ENCODE data around the gene WNT3A.

DNA sequence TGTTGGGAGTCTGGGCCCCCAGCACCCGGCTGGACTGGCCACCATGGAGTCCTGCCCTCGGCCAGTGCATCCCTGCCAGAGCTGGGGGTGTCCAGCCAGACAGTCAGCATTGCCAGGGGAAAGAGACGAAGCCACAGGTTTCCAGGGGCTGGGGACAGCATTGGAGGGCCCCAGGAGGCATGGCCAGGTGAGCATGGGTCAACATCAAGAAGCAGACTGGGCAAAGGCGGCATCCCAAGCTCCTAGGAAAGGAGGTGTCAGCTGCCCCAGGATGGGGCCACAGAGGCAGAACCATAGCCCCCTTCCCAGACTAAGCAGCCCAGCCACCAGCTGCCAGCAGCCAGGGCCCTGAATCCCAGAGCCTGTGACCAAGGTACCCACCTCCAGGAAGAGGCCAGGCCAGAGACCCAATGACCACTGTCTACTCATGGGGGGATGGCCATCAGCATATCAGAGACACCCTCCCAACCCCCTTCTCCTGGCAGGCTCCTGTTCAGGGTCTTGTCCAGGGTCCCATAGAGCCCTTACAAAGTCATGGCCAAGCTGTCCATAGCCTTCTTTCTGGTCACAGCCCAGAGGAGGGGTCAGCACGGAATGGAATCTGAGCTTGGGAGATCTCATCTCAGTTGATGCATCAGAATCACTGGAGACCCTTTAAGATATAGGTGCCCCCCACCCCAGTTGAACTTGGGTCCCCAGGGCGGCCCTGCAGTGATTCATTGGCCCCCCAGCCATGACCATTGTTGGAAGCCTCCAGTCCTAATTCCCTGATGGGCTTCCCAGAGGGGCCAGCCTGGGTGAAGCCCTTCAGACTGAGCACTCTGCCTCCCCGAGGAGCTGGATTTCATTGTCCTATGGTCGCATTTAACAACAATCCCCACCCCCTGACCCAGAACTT lies 32.5 kb downstream of the WNT3A start:
- TF ChIP-seq, protein P1, sequence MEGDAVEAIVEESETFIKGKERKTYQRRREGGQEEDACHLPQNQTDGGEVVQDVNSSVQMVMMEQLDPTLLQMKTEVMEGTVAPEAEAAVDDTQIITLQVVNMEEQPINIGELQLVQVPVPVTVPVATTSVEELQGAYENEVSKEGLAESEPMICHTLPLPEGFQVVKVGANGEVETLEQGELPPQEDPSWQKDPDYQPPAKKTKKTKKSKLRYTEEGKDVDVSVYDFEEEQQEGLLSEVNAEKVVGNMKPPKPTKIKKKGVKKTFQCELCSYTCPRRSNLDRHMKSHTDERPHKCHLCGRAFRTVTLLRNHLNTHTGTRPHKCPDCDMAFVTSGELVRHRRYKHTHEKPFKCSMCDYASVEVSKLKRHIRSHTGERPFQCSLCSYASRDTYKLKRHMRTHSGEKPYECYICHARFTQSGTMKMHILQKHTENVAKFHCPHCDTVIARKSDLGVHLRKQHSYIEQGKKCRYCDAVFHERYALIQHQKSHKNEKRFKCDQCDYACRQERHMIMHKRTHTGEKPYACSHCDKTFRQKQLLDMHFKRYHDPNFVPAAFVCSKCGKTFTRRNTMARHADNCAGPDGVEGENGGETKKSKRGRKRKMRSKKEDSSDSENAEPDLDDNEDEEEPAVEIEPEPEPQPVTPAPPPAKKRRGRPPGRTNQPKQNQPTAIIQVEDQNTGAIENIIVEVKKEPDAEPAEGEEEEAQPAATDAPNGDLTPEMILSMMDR (conservative IDR thresholded peaks at IDR 0.05; ENCODE audit: low read length) = no peak
- no peak for TF ChIP-seq EZH2phosphoT487 (IDR thresholded peaks at IDR 0.05; ENCODE audit: borderline replicate concordance)

All from Loucy (cell line).